ENCODE data around the gene GRN. TPM values are rescaled to one million over a fixed set of nuclear protein-coding genes. Genes with fewer than 3 reads are reported as not detected.

The GRN gene
- total and polyA plus RNA-seq, 2 of the 8 experiments (the other 6 are each of a cell fraction or from before 2014, with no cell fraction given): 108 to 387 TPM

- Histone ChIP-seq H3K79me1 (ENCODE audit: low read depth, low read length) (no peaks in the 10 kb centered on the region), H3K9ac (replicated peaks in 1 of 4; ENCODE audit: extremely low read depth in 1 of 4, low read depth in 3 of 4, low read length in 3 of 4) (no peak overlapping the region), H3K79me2 (ENCODE audit: control insufficient read depth in 1 of 2, insufficient read depth in 2 of 2, low read length in 2 of 2) (no peaks in the 10 kb centered on the region), H3K14ac (ENCODE audit: insufficient read length) (no peak overlapping the region), H3K36me3 (ENCODE audit: control insufficient read depth in 2 of 4, insufficient read depth in 4 of 4, low read length in 3 of 4) (peaks cover 7 to 19% (median 19%) of the 10 kb centered on the region in 4 experiments; a peak in 7 of 8 replicates), H2BK12ac (ENCODE audit: low read depth, low read length) (no peak overlapping the region), H4K8ac (ENCODE audit: extremely low read depth, insufficient read depth, low read length) (no peak overlapping the region), H3K4me2 (ENCODE audit: insufficient read depth in 1 of 2, low read depth in 2 of 2, low read length in 2 of 2) (no peak overlapping the region), H3K4me3 (ENCODE audit: extremely low read depth in 1 of 4, insufficient read depth in 2 of 4, low read depth in 3 of 4, low read length in 4 of 4) (no peak overlapping the region), H4K91ac (replicated peaks; ENCODE audit: insufficient read length, low read length) (no peak overlapping the region), H2AFZ (ENCODE audit: low read length) (no peak overlapping the region), H2BK20ac (ENCODE audit: low read length) (no peak overlapping the region), H2AK5ac (ENCODE audit: low read depth, low read length) (no peak overlapping the region), H3K56ac (replicated peaks; ENCODE audit: insufficient read length, low read depth, low read length) (no peak overlapping the region), H2BK120ac (replicated peaks; ENCODE audit: low read depth, low read length) (no peak overlapping the region), H3K23me2 (ENCODE audit: low read depth, low read length) (no peaks in the 10 kb centered on the region), H3K27ac (ENCODE audit: low read depth, low read length) (no peak overlapping the region), H3K27me3 (replicated peaks in 1 of 4; ENCODE audit: control insufficient read depth in 3 of 4, extremely low read depth in 1 of 4, insufficient read depth in 3 of 4, low read length in 3 of 4) (no peaks in the 10 kb centered on the region), H3K9me3 (ENCODE audit: insufficient read depth in 2 of 2, low read depth in 1 of 2, low read length in 1 of 2) (no peaks in the 10 kb centered on the region), H3K4me1 (replicated peaks in 1 of 4; ENCODE audit: control insufficient read depth in 3 of 4, insufficient read depth in 4 of 4, low read length in 3 of 4) (no peaks in the 10 kb centered on the region), H3K4ac (replicated peaks; ENCODE audit: insufficient read length, low read depth, low read length) (no peak overlapping the region), H4K5ac (ENCODE audit: insufficient read length, low read depth, low read length) (no peak overlapping the region), H2BK5ac (ENCODE audit: low read depth, low read length) (no peak overlapping the region), H2BK15ac (ENCODE audit: low read length) (no peak overlapping the region), H3K23ac (ENCODE audit: insufficient read length) (no peak overlapping the region), H4K20me1 (replicated peaks in 1 of 2; ENCODE audit: control insufficient read depth in 1 of 2, insufficient read depth in 2 of 2, low read length in 2 of 2) (peaks cover 0 to 2% of the 10 kb centered on the region in 2 experiments), H3K18ac (ENCODE audit: extremely low read depth, low read length) (no peak overlapping the region)
- CTCF ChIA-PET (ENCODE audit: partially characterized antibody): interaction anchor here (1.6 to 2.5 kb wide), 2 partner anchors 19 to 23 kb away, joined by 5 to 10 read pairs; no protein-coding TSS in a partner anchor
- POLR2A ChIA-PET (ENCODE audit: partially characterized antibody): interaction anchor here (0.6 kb wide), 1 partner anchor 17 kb away, joined by 3 read pairs; no protein-coding TSS in a partner anchor
- WGBS, 2 experiments (ENCODE audit: extremely low coverage in 1 of 2, insufficient coverage in 1 of 2, insufficient read length in 1 of 2, insufficient replicate concordance in 2 of 2, low coverage in 1 of 2, low lambda C conversion rate in 2 of 2, missing lambda C conversion rate in 1 of 2): 91% methylated on average over 2 of the region's 2 CpGs; no CpG with 5 or more reads in 1 of the 2 experiments
- DNase-seq (ENCODE audit: low read depth in 1 of 2, low spot score in 2 of 2) (no peak), FAIRE-seq (no peak)
- TF ChIP-seq CHD1 (IDR thresholded peaks at IDR 0.05; ENCODE audit: low read depth, low read length) (no peak), SAP30 (IDR thresholded peaks at IDR 0.05; ENCODE audit: insufficient read depth, insufficient replicate concordance, low read length) (no peak), JUN (IDR thresholded peaks at IDR 0.05; ENCODE audit: low read depth, low read length) (no peak), NANOG (IDR thresholded peaks at IDR 0.05; ENCODE audit: insufficient read depth, low read depth, low read length, poor library complexity, severe bottlenecking) (no peak), SIN3A (conservative IDR thresholded peaks at IDR 0.05 in 1 of 2, IDR thresholded peaks at IDR 0.05 in 1 of 2; ENCODE audit: low read depth in 1 of 2, low read length in 2 of 2) (no peak), HDAC2 (IDR thresholded peaks at IDR 0.05; ENCODE audit: borderline replicate concordance in 1 of 2, low read depth in 2 of 2, low read length in 2 of 2) (no peak), SP2 (IDR thresholded peaks at IDR 0.05; ENCODE audit: low read length) (no peak), POU5F1 (IDR thresholded peaks at IDR 0.05; ENCODE audit: low read depth, low read length) (no peak), GABPA (IDR thresholded peaks at IDR 0.05; ENCODE audit: borderline replicate concordance, insufficient read depth, low read length) (no peak), CREB1 (IDR thresholded peaks at IDR 0.05) (no peak), BACH1 (IDR thresholded peaks at IDR 0.05; ENCODE audit: low read length) (no peak), CHD2 (IDR thresholded peaks at IDR 0.05; ENCODE audit: low read length) (no peak), SP1 (IDR thresholded peaks at IDR 0.05; ENCODE audit: low read depth, low read length) (no peak), JUND (IDR thresholded peaks at IDR 0.05; ENCODE audit: low read length) (no peak), TCF12 (IDR thresholded peaks at IDR 0.05; ENCODE audit: low read depth, low read length) (no peak)
Observed at GRCh38 chr17:44394833-44395232, 49.7 kb downstream of the GRN start.
